HG03460 (cell line): Measurements from ENCODE around the gene PDLIM5.
"Not testable (repeated sequence)": the region's sequence is repeated elsewhere in the genome, so short reads cannot be mapped to it uniquely, and the experiment has no call there.

Source experiments
- ATAC-seq: cut with Tn5 transposase; IDR thresholded peaks from one replicate; pipeline ENCODE4 v1.9.1; 2021; ENCODE audit not compliant: unreplicated experiment

PDLIM5 gene

DNA sequence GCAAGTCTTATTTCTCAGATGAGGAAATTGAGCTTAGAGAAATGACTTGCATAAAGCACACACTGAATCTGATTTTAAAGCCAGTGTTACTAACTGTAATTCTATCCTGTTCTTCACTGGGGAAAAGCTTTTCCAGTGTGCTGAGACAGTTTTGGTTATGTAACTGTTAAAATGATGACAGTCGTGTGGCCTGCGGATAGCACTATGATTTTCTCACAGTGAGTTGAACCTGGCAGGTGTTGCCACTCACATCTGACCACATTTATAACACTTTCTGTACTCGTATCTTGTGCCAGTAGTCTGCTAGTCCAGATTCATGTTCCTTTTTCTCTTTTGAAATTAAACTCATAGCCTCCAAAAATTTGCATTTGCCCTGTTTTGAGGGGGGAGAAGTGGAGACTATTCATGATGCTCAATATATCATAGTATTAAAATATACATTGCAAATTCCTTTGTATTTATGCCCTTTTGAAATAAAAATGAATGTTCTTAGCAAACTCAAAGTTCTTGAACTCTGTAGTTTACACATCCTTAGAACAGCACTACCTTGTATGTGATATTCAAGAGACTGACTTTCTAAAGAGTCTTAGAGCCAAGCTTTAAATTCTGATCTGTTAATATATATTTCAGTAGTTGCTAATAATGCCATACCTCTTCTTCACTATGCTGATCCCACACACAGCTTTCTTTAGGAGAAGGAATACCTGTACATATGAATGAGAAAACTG is 132.3 kb downstream of the PDLIM5 start:
- no peak for ATAC-seq

- ATAC-seq = no peak
These were observed 137.4 kb downstream of the PDLIM5 start for GRCh38 chr4:94588896-94589693.

GRCh38 chr4:94590493-94590892 is 138.8 kb downstream of the PDLIM5 start:
- ATAC-seq = no peak

GRCh38 chr4:94591289-94591688 is 139.5 kb downstream of the PDLIM5 start:
- ATAC-seq = no peak

DNA sequence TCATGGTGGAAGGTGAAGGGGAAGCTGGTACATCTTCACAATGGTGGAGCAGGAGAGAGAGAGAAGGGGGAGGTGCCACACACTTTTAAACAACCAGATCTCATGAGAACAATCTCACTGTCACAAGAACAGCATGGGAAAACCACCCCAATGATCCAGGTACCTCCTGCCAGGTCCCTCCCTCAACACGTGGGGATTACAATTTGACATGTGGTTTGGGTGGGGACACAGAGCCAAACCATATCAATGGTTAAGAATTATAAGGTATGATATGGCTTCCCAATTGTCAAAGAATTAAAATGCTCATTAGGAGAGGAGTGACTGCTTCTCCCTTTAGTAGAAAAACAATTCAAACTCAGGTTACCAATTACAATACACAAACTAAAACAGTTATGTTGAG is 143.3 kb downstream of the PDLIM5 start:
- ATAC-seq = no peak

DNA sequence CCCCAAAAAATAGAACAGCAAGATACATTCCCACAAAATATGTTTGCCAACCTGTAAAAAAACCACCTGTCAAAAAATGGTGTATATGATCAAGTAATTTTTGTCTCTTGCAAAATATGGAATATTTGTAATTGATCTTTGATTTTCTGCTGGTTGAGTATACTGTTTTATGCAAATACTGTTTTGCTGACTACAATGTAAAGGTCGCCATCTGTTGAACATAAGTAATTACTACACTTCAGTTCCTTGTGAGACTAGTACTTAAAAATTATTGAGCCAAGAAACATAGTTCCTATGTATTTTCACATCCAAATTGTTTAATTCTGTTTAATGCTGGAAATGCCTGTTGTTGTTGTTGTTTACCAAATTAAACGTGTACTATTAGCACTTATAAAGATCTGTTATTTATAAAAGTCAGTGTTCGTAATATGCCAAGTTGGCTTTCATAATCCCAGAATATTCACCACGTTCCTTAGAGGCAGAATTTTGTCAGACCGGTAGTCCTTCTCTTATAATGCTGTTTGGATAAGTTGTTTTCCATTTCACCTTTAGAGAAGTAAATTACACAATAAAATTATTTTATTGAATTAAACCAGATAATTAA is 144.2 kb downstream of the PDLIM5 start:
- ATAC-seq = peak; percentile 82

DNA sequence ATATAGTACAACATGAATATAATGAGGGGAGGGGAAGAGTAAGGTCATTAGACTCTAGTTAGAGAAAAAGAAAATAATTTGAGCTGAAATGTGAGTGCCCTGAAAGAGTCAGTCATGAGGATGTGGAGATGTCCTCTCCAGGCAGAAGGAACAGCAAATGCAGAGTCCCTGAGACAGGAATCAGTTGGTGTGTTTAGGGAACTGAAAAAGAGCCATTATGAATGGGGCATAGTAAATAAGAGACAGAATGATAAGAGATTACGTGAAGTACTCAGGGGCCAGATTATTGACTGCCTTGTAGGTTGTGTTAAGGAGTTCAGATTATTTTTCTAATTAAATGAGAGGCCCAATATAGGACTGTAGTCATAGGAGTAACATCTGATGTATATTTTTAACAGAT is 147.0 kb downstream of the PDLIM5 start:
- no peak for ATAC-seq

GRCh38 chr4:94603170-94603747 is 151.5 kb downstream of the PDLIM5 start:
- ATAC-seq = no peak

DNA sequence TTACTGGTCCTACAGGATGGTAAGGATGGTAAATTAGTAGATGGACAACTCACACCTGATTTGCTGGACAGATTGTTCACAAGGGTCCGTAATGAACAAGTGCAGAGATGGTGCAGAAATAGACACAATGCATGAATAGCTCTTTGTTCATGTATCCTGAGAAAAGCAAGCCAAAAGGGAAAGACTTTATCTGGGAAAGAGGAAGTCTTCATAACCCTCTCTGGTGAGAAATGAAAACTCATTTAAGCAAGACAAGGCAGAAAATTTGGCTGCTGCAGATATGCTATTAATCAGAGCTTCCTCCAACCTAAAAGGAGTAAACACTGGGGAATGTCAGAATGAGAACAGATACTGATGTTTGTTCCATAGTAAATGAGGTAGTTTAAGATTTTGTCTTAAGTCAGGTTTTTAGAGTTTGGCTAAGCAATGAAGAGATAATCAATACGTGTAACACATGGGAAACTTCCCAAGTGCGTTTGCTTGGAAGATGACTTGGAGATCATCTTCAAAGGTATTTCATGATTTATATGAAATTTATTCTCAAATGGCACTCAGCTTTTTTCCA is 153.6 kb downstream of the PDLIM5 start:
- no peak for ATAC-seq

- no peak for ATAC-seq
These were observed 158.4 kb downstream of the PDLIM5 start for GRCh38 chr4:94610145-94610544.

DNA sequence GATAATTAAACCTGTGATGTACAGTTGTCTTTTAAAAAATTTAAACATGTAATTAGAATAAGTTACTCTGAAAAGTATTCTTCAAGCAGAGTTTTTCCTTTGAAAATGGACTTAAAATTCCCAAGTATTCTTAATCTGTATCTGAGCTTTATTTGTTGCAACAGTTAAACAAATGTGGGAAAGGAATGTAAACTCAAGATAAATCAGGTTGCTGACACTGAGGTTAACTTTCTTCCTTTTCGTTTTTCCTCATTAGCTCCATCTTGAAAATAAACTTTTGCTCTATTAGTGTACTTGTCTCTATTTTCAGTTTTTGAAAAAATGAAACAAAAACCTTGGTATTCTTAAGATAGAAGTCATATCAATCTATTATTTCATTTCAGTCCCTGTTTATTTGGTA is 161.5 kb downstream of the PDLIM5 start:
- no peak for ATAC-seq

DNA sequence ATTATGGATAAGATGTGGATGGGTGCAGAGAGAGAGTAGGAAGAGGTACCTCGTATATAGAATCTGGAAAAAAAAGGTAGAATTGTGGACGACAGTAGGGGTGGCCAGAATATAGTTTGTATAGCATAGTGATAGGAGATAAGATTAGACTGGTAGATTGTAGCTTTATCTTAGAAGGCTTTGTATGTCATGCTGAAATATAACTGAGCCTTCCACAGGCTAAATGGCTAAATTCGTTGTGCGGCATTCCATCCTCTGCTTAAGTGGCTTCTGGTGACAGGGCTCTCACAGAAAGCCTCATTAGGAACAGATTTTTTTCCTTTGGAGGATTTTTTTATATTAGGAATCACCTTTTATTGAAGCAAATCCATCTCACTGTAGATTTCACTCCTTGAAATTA is 163.7 kb downstream of the PDLIM5 start:
- ATAC-seq = no peak

DNA sequence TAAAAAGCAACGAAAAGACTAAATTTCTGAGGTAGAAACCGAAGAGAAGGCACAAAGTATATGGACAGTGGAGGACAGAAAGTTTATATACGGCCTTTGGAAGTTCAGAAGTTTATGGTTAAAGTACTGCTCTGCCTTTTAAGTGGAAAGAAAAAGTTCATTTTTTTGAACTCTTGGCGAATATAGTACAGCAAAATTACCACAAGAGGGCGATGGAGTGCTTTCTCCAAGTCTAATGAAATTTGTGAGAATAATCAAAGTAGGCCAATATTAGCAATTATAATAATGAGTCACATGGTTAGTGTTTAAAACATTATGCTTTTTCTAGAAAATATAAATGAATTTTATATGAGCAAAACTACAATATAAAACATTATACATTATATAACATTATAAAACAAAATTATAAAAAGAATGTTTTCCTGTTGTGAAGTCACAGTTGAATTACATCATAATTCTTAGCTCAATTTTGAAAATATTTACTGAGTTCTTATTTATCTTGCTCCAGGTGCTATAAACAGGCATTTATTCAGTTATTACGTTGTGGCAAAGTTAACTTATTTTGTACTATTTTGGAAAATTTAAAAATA is 169.8 kb downstream of the PDLIM5 start:
- ATAC-seq = no peak

GRCh38 chr4:94623126-94623911 is 171.6 kb downstream of the PDLIM5 start:
- no peak for ATAC-seq

GRCh38 chr4:94626942-94627341 is 175.2 kb downstream of the PDLIM5 start:
- no peak for ATAC-seq

GRCh38 chr4:94629058-94629457 is 177.3 kb downstream of the PDLIM5 start:
- not testable (repeated sequence) for ATAC-seq

DNA sequence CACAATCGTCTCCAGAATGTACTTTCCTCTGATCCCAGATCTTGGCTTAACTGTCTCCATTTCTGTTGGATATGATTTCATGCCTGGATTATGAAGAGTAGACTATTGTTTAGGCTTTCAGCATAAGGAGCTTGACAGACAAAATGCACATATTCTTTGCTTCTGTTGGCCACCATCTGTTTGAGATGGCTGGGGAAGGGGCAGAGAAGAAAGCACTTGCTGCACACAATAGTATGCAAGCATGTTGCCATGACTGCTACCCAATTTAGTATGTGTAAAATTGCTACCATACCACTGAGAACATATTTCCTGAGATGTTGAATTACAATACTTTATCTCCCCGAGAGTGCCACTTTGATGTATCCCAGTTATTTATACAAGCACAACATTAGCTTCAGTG is 178.1 kb downstream of the PDLIM5 start:
- no peak for ATAC-seq

DNA sequence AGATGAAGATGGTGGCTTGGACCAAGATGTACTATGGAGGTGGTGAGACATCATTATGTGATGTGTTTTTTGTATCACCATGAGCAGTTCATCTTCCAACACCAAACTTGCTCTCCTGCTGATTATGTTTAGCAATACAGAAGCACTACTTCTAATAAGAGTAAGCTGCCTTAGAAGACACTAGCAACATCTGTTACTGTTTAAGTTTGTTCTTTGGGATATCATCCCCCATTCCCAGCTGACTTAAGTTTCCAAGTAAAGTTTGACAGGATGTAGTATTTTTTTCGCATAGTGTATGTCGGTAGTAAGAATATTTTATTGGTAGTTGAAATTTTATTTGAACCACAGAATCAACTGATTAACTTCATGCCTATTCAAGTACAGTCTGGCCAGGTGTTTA is 182.5 kb downstream of the PDLIM5 start:
- no peak for ATAC-seq

DNA sequence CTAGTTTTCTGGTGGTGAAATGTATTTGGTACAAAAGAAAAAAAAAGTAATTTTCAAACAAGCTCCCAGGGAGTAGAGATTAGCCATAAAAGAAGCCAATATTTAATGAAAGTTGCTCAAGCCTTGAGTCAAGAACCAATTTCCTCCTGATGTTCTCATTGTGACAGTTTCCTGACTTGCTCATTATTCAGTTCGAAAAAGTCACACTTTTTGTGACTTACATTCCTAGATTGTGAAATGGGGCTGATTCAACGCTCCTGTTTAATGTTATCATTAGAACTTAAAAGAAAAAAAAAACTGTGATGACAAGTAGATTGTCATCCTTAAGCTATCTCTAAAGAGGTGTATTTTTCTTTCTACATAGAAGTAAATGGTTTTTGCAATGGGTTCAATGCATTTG is 183.4 kb downstream of the PDLIM5 start:
- ATAC-seq = no peak

DNA sequence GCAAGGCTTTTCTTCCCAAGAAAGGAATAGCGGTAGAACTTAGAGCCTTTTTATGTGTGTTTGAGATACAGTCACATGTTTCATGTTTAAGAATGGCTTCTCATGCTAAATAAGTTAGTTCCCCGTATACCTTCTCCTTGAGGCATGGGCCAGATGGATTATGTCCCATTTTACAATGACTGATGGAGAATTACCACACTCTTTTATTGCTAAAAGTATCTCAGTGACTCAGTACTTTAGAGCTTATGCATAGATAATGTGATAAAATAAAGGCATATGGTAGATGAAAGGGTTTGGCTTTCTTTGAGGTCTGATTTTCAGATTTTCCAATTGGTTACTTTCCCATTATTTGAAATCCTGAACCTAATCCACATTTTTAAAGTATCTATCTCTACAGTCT is 184.3 kb downstream of the PDLIM5 start:
- no peak for ATAC-seq
